Measurements from ENCODE around the gene PCSK4. TPM values are rescaled to one million over a fixed set of nuclear protein-coding genes. Genes with fewer than 3 reads are reported as not detected.
A peak's percentile ranks its signal among the peaks of the same experiment; 100 is the strongest.

PCSK4 gene
- total and polyA plus RNA-seq, 10 of the 15 experiments (the other 5 are each of a cell fraction or from before 2014, with no cell fraction given): 0.27 to 0.99 (median 0.40) TPM; not detected in 3

GRCh38 chr19:1445185-1445931 is 44.8 kb downstream of the PCSK4 start:
- no peaks in the 10 kb centered on the region for H4K20me1 ChIP-seq (ENCODE audit: control insufficient read depth, insufficient read depth)
- H3K4me2 ChIP-seq (ENCODE audit: control insufficient read depth, insufficient read depth): peak overlapping the region; percentile 86
- ChIA-PET CTCF (interaction anchor here (0.7 to 2.5 kb wide), 5 partner anchors 13 to 201 kb away, joined by 3 to 11 read pairs (median 4); no protein-coding TSS in a partner anchor), SMC1A (ENCODE audit: uncharacterized antibody, unreplicated experiment) (interaction anchor here (1.2 kb wide), 1 partner anchor 321 kb away, joined by 3 read pairs; no protein-coding TSS in a partner anchor), RAD21 (ENCODE audit: unreplicated experiment) (no interaction called here), POLR2A (no interaction called here)
- peaks cover 9% of the 10 kb centered on the region for H3K79me2 ChIP-seq (ENCODE audit: control insufficient read depth, insufficient read depth, low read length)
- ATAC-seq (peak; percentile 94), DNase-seq (ENCODE audit: low read depth, low spot score) (no peak), FAIRE-seq (no peak)
- WGBS (ENCODE audit: insufficient coverage, insufficient replicate concordance, low lambda C conversion rate, missing lambda C conversion rate): 2% methylated on average over 48 of the region's 70 CpGs
- no TSS peak for BruUV-seq (replicated peaks)
- peaks cover 4 to 9% of the 10 kb centered on the region in 2 experiments; a peak in 3 of 4 replicates for H3K27me3 ChIP-seq (replicated peaks in 1 of 2; ENCODE audit: control insufficient read depth in 2 of 2, insufficient read depth in 2 of 2, low read length in 1 of 2)
- H3K4me1 ChIP-seq (ENCODE audit: control insufficient read depth, insufficient read depth, low read length): peaks cover 7% of the 10 kb centered on the region
- H3K9me3 ChIP-seq (replicated peaks; ENCODE audit: control insufficient read depth, insufficient read depth, low read length): no peaks in the 10 kb centered on the region
- H3K9ac ChIP-seq (ENCODE audit: control insufficient read depth, insufficient read depth, low read length): peak overlapping the region; percentile 44; the same call in 1 of the 2 replicates
- in situ Hi-C loops (cut with MboI) (no loop called here), intact Hi-C loops (cut with micrococcal nuclease; ENCODE audit: unreplicated experiment) (no loop called here)
- peak overlapping the region; percentile 47 for H3K4me3 ChIP-seq
- H3K27ac ChIP-seq (ENCODE audit: control insufficient read depth, insufficient read depth): no peak overlapping the region
- H3K36me3 ChIP-seq (ENCODE audit: control insufficient read depth in 2 of 2, insufficient read depth in 2 of 2, low read length in 1 of 2): peaks cover 14 to 16% of the 10 kb centered on the region in 2 experiments
- H2AFZ ChIP-seq (ENCODE audit: control insufficient read depth, low read depth, low read length): peak overlapping the region; percentile 41
- TF ChIP-seq ZNF384 (IDR thresholded peaks at IDR 0.05; ENCODE audit: borderline replicate concordance, low read depth, low read length) (no peak), GATAD2B (conservative IDR thresholded peaks at IDR 0.05; ENCODE audit: low read depth) (peak; percentile 76), NRF1 (conservative IDR thresholded peaks at IDR 0.05; ENCODE audit: low read depth, low read length) (peak; percentile 23; the same call in 1 of the 2 replicates), NBN (IDR thresholded peaks at IDR 0.05) (no peak; the same call in 1 of the 2 replicates), FOXK2 (IDR thresholded peaks at IDR 0.05) (no peak), SUZ12 (IDR thresholded peaks at IDR 0.05; ENCODE audit: unreplicated experiment) (no peak), EGR1 (IDR thresholded peaks at IDR 0.05; ENCODE audit: borderline replicate concordance in 1 of 2, low read depth in 2 of 2, low read length in 2 of 2) (peak; percentile 26 to 99), SMAD5 (IDR thresholded peaks at IDR 0.05; ENCODE audit: low read depth) (no peak), POLR2AphosphoS2 (IDR thresholded peaks at IDR 0.05; ENCODE audit: low read depth, low read length) (no peak), POU2F2 (IDR thresholded peaks at IDR 0.05; ENCODE audit: borderline replicate concordance, low read depth, low read length) (no peak), TCF12 (IDR thresholded peaks at IDR 0.05; ENCODE audit: low read depth, low read length) (no peak), NKRF (conservative IDR thresholded peaks at IDR 0.05) (peak; percentile 55; the same call in 1 of the 2 replicates), BACH1 (IDR thresholded peaks at IDR 0.05; ENCODE audit: borderline replicate concordance) (peak; percentile 72; the same call in 1 of the 2 replicates), BRCA1 (IDR thresholded peaks at IDR 0.05; ENCODE audit: low read depth, low read length) (no peak), SIX5 (IDR thresholded peaks at IDR 0.05; ENCODE audit: low read depth, low read length, severe bottlenecking) (no peak), MXI1 (IDR thresholded peaks at IDR 0.05; ENCODE audit: low read depth, low read length) (no peak), SREBF2 (IDR thresholded peaks at IDR 0.05; ENCODE audit: low read length) (no peak), RBBP5 (conservative IDR thresholded peaks at IDR 0.05) (no peak), BCL3 (IDR thresholded peaks at IDR 0.05; ENCODE audit: borderline replicate concordance, insufficient read depth, low read depth, low read length, poor library complexity, severe bottlenecking) (no peak), ZNF24 (IDR thresholded peaks at IDR 0.05) (peak; percentile 54; the same call in 1 of the 2 replicates)

Measured in GM12878 (cell line).